ENCODE measurements around the gene WDPCP. TPM values are rescaled to one million over a fixed set of nuclear protein-coding genes. Genes with fewer than 3 reads are reported as not detected.

WDPCP gene, protein sequence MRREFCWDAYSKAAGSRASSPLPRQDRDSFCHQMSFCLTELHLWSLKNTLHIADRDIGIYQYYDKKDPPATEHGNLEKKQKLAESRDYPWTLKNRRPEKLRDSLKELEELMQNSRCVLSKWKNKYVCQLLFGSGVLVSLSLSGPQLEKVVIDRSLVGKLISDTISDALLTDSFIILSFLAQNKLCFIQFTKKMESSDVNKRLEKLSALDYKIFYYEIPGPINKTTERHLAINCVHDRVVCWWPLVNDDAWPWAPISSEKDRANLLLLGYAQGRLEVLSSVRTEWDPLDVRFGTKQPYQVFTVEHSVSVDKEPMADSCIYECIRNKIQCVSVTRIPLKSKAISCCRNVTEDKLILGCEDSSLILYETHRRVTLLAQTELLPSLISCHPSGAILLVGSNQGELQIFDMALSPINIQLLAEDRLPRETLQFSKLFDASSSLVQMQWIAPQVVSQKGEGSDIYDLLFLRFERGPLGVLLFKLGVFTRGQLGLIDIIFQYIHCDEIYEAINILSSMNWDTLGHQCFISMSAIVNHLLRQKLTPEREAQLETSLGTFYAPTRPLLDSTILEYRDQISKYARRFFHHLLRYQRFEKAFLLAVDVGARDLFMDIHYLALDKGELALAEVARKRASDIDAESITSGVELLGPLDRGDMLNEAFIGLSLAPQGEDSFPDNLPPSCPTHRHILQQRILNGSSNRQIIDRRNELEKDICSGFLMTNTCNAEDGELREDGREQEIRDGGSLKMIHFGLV
- total RNA-seq: 11.4 and 11.5 TPM in 2 replicates

DNA sequence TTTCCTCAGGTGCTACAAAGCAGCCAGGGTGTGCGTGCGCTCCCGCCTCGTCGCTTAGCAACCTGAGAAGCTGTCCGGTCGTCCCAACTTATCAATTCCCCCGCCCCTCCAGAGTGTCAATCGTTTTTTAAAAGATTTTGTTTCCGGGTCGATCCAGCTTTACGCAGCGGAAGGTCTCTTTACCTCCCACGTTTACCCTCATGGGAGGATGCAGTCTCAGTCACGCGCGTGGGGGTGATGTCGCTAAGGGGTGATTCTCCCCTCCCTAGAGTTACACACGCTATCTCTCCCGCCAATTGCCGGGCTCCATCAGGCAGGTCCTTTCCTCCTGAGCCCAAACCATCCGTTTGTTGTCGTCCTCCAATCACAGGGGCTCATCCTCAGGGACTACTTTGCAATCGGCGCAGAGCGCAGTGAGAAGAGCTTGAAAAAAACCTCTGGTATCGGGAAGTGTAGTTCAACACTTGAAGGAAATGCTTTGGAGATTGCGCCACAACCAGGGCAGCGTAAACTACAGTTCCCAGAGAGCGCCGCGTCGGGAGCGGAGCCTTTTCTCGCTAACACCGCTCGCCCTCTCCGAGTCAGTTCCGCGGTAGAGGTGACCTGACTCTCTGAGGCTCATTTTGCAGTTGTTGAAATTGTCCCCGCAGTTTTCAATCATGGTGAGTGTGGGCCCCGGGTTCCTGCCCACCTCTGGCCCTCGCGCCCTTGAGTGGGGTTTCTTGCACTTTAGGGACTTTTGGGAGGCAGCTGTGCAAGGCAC is at the start of gene WDPCP, which contains the start of gene MDH1:
TSS of gene WDPCP (minus strand) at position 93 of the 763 bp plus-strand sequence. CDS start 206 bp downstream, outside the sequence.
TSS of gene MDH1 (plus strand) at position 579 of the 763 bp plus-strand sequence. CDS start at position 660, 81 bp downstream.

Other genes starting within 250 kb of the WDPCP start
- gene MDH1, start 486 bp upstream of the WDPCP start, total RNA-seq: 251 and 262 TPM in 2 replicates